Memory B cell (primary cell): ENCODE results near the gene CR1L.
"Not testable (repeated sequence)": the region's sequence is repeated elsewhere in the genome, so short reads cannot be mapped to it uniquely, and the experiment has no call there.

Experiments
- ATAC-seq: fragments of 150-1000 bp; cut with Tn5 transposase; 2 replicates; pipeline ENCODE4 v1.10.0; 2021; ENCODE audit warnings: low read depth, mild to moderate bottlenecking, moderate library complexity
- DNase-seq, 2 donors: peaks; one replicate each; pipeline ENCODE4 v3.0.0; 2022; ENCODE audit warnings: low spot score in 2 of 2
- H3K27ac Mint-ChIP-seq: one replicate; pipeline ENCODE4 v1.8.0; 2022; ENCODE audit warnings: mild to moderate bottlenecking, moderate library complexity, mixed read lengths
- H3K27me3 Mint-ChIP-seq: one replicate; pipeline ENCODE4 v1.8.0; 2022; ENCODE audit warnings: mixed read lengths
- H3K36me3 Mint-ChIP-seq: one replicate; pipeline ENCODE4 v1.8.0; 2022; ENCODE audit warnings: mild to moderate bottlenecking, mixed read lengths
- H3K4me1 Mint-ChIP-seq: one replicate; pipeline ENCODE4 v1.8.0; 2022; ENCODE audit warnings: mixed read lengths
- H3K4me3 Mint-ChIP-seq: one replicate; pipeline ENCODE4 v1.8.0; 2022; ENCODE audit warnings: mild to moderate bottlenecking, moderate library complexity, mixed read lengths
- H3K9me3 Mint-ChIP-seq: one replicate; pipeline ENCODE4 v1.8.0; 2022; ENCODE audit warnings: mixed read lengths

CR1L gene

DNA sequence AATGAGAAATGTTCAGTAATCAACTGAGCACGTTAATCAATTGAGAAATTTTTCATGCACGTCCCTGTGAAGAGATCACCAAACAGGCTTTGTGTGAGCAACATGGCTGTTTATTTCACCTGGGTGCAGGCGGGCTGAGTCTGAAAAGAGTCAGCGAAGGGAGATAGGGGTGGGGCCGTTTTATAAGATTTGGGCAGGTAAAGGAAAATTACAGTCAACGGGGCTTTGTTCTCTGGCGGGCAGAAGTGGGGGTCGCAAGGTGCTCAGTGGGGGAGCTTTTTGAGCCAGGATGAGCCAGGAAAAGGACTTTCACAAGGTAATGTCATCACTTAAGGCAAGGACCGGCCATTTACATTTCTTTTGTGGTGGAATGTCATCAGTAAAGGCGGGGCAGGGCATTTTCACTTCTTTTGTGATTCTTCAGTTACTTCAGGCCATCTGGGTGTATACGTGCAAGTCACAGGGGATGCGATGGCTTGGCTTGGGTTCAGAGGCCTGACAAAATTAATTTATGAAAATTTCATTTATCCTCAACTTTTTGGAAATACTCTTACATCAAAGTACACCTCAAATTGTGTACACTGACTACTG, 11.1 kb upstream of the CR1L start:
- not testable (repeated sequence) for DNase-seq

DNA sequence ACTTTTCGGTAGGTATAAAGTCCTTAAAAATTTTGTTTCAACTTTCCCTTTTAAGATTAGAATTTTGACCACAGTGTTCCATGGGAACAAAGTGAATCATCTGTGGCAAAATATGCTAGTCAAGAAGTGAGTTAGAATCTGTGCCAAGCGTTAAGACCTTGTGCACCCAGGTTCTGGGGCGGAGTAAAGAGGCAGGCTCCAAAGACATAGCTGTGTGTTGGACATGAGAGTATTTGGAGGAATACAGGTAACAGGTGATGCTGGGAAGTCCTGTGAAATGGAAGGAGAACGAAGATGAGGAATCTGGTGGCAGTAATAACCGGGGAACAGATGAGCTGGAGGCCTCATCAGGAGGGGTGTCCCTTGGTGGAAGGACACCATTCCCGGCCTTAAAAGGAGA, 10.6 kb upstream of the CR1L start:
- not testable (repeated sequence) for H3K4me1 Mint-ChIP-seq, H3K9me3 Mint-ChIP-seq, H3K27ac Mint-ChIP-seq, ATAC-seq, H3K4me3 Mint-ChIP-seq, DNase-seq, H3K27me3 Mint-ChIP-seq
- peaks cover 44% of the 10 kb centered on the region for H3K36me3 Mint-ChIP-seq

More for the DNA sequence above, 11.1 kb upstream of the CR1L start:
- H3K4me3 Mint-ChIP-seq, H3K27ac Mint-ChIP-seq, H3K27me3 Mint-ChIP-seq, H3K9me3 Mint-ChIP-seq, H3K4me1 Mint-ChIP-seq, ATAC-seq: not testable (repeated sequence)
- peaks cover 43% of the 10 kb centered on the region for H3K36me3 Mint-ChIP-seq

DNA sequence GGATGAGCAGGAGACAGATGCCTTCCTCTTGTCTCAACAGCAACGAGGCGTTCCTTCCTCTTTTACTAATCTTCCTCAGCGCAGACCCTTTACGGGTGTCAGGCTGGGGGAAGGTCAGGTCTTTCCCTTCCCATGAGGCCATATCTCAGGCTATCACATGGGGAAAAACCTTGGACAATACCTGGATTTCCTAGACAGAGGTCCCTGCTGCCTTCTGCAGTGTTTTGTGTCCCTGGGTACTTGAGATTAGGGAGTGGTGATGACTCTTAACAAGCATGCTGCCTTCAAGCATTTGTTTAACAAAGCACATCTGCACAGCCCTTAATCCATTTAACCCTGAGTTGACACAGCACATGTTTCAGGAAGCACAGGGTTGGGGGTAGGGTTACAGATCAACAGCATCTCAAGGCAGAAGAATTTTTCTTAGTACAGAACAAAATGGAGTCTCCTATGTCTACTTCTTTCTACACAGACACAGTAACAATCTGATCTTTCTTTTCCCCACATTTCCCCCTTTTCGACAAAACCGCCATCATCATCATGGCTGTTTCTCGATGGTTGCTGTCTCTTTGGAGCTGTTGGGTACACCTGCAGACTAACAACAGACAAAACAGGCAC, 9.3 kb upstream of the CR1L start:
- not testable (repeated sequence) for H3K9me3 Mint-ChIP-seq, ATAC-seq, H3K4me1 Mint-ChIP-seq, H3K4me3 Mint-ChIP-seq, H3K27me3 Mint-ChIP-seq, DNase-seq, H3K27ac Mint-ChIP-seq
- H3K36me3 Mint-ChIP-seq = peaks cover 44% of the 10 kb centered on the region

GRCh38 chr1:207638487-207639145, 6.3 kb upstream of the CR1L start:
- not testable (repeated sequence) for H3K9me3 Mint-ChIP-seq, H3K27ac Mint-ChIP-seq, H3K4me1 Mint-ChIP-seq, DNase-seq, ATAC-seq, H3K27me3 Mint-ChIP-seq, H3K4me3 Mint-ChIP-seq
- peaks cover 29% of the 10 kb centered on the region for H3K36me3 Mint-ChIP-seq

DNA sequence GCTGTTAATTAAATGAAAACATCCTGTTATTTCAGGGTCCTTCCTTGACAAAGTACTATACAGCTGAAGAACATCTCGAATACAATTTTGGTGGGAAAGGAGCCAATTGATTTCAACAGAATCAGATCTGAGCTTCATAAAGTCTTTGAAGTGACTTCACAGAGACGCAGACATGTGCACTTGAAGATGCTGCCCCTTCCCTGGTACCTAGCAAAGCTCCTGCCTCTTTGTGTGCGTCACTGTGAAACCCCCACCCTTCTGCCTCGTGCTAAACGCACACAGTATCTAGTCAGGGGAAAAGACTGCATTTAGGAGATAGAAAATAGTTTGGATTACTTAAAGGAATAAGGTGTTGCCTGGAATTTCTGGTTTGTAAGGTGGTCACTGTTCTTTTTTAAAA, 5.6 kb upstream of the CR1L start:
- not testable (repeated sequence) for H3K27ac Mint-ChIP-seq, DNase-seq, H3K9me3 Mint-ChIP-seq, H3K27me3 Mint-ChIP-seq, H3K4me3 Mint-ChIP-seq, H3K4me1 Mint-ChIP-seq, ATAC-seq
- H3K36me3 Mint-ChIP-seq = peaks cover 23% of the 10 kb centered on the region

- Mint-ChIP-seq H3K36me3 (peaks cover 10% of the 10 kb centered on the region), H3K4me3 (peak overlapping the region; percentile 75), H3K27me3 (no peaks in the 10 kb centered on the region), H3K4me1 (peaks cover 5% of the 10 kb centered on the region), H3K27ac (peak overlapping the region; percentile 9), H3K9me3 (no peaks in the 10 kb centered on the region)
- DNase-seq = no peak
- peak; percentile 8 for ATAC-seq
Observed at GRCh38 chr1:207644166-207644851, 624 bp upstream of the CR1L start.

- Mint-ChIP-seq H3K4me3 (peak overlapping the region; percentile 75), H3K27ac (peak overlapping the region; percentile 9), H3K36me3 (peaks cover 6% of the 10 kb centered on the region), H3K27me3 (no peaks in the 10 kb centered on the region), H3K9me3 (no peaks in the 10 kb centered on the region), H3K4me1 (peaks cover 5% of the 10 kb centered on the region)
- no peak for DNase-seq
- ATAC-seq = no peak
Observed at GRCh38 chr1:207645635-207646081, 725 bp downstream of the CR1L start.

- DNase-seq = no peak
- H3K27ac Mint-ChIP-seq = no peak overlapping the region
- H3K4me1 Mint-ChIP-seq = peaks cover 5% of the 10 kb centered on the region
- no peaks in the 10 kb centered on the region for H3K9me3 Mint-ChIP-seq
- no peaks in the 10 kb centered on the region for H3K27me3 Mint-ChIP-seq
- H3K36me3 Mint-ChIP-seq = peaks cover 5% of the 10 kb centered on the region
- H3K4me3 Mint-ChIP-seq = peak overlapping the region; percentile 14
- ATAC-seq = no peak
Observed at GRCh38 chr1:207646171-207646570, 1.2 kb downstream of the CR1L start.

DNA sequence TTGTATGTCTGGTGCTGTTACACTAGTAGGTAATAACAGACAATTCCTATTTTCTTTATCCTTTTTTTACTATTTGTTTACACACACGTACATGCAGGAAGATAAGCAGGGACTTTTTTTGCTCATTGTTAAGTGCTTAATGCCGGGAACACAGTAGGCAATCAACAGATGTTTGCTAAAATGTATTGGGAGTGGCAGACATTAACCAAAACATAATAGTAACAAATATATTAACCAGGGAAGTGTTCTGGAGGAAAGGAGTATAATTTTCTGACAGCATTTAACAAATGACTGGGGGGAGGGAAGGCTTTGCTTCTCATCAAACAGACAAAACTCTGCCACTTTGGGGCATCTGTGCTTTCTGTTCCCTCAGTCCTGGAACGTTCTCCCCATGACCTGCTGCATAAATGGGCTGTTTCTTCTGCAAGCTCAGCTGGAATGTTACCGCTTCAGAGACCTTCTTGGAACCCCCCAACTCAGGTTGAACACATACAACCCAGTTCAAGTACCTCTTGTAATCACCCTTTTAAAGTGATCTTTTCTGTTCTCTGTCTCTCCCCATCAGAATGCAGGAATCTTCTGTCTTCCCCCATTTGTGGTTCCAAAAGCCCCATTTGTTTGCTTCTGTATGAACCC, 2.1 kb downstream of the CR1L start:
- DNase-seq (no peak), ATAC-seq (no peak)
- Mint-ChIP-seq H3K9me3 (no peaks in the 10 kb centered on the region), H3K27ac (no peak overlapping the region), H3K36me3 (peaks cover 4% of the 10 kb centered on the region), H3K4me1 (peaks cover 5% of the 10 kb centered on the region), H3K4me3 (no peak overlapping the region), H3K27me3 (no peaks in the 10 kb centered on the region)

DNA sequence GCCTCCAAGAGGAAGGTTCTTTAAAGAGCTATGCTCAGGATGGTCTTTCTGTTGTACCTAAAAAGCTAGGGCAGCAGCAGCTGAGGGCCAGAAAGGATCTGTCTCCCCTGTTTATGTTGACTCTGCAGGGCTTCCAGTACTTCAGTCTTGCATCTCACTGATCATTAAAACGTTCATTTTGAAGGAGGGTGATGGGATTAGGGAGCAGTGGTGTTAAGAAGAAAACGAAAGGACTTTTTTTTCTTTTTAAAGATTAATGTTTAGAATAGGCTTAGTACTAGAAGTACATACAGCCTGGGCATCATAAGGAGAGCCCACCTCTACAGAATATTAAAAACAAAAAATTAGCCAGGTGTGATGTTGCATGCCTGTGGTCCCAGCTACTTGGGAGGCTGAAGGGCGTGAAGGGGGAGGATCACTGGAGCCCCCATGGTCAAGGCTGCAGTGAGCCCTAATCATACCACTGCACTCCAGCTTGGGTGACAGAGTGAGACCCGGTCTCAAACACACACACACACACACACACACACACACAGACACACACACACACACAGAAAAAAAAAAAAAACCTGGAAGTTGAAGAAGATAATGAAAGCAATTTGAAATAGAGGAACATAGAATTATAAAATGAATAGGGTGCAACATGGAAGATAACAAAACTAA, 2.9 kb downstream of the CR1L start:
- peaks cover 5% of the 10 kb centered on the region for H3K4me1 Mint-ChIP-seq
- no peaks in the 10 kb centered on the region for H3K27me3 Mint-ChIP-seq
- ATAC-seq (no peak), DNase-seq (no peak)
- no peaks in the 10 kb centered on the region for H3K9me3 Mint-ChIP-seq
- no peaks in the 10 kb centered on the region for H3K36me3 Mint-ChIP-seq
- H3K4me3 Mint-ChIP-seq = no peak overlapping the region
- H3K27ac Mint-ChIP-seq = peak overlapping the region; percentile 1

- no peak for ATAC-seq
- H3K27ac Mint-ChIP-seq = peak overlapping the region; percentile 1
- no peaks in the 10 kb centered on the region for H3K27me3 Mint-ChIP-seq
- H3K9me3 Mint-ChIP-seq = no peaks in the 10 kb centered on the region
- H3K36me3 Mint-ChIP-seq = no peaks in the 10 kb centered on the region
- peaks cover 5% of the 10 kb centered on the region for H3K4me1 Mint-ChIP-seq
- no peak for DNase-seq
- H3K4me3 Mint-ChIP-seq = no peak overlapping the region
Observed at GRCh38 chr1:207648334-207649209, 3.6 kb downstream of the CR1L start.

GRCh38 chr1:207649210-207649753, 4.3 kb downstream of the CR1L start:
- ATAC-seq (no peak), DNase-seq (no peak)
- Mint-ChIP-seq H3K36me3 (no peaks in the 10 kb centered on the region), H3K4me1 (peaks cover 3% of the 10 kb centered on the region), H3K27me3 (no peaks in the 10 kb centered on the region), H3K27ac (no peak overlapping the region), H3K9me3 (no peaks in the 10 kb centered on the region), H3K4me3 (no peak overlapping the region)
